Activated CD8-positive, alpha-beta memory T cell treated with anti-CD3 and anti-CD28 coated beads, Interleukin-2, amount 50 U/mL, for 24 hours (primary cell): ENCODE data around the gene CHFR.
"Not testable (repeated sequence)": the region's sequence is repeated elsewhere in the genome, so short reads cannot be mapped to it uniquely, and the experiment has no call there.

Experiments used
- DNase-seq: peaks from one replicate; pipeline ENCODE4 v3.0.0-alpha.2; 2020; ENCODE audit errors: extremely low read depth

The CHFR gene

GRCh38 chr12:132809391-132809790, 78.0 kb downstream of the CHFR start:
- not testable (repeated sequence) for DNase-seq

- DNase-seq: no peak
Observed at GRCh38 chr12:132807295-132808092, 79.9 kb downstream of the CHFR start.

GRCh38 chr12:132806857-132807256, 80.5 kb downstream of the CHFR start:
- no peak for DNase-seq

- no peak for DNase-seq
Observed at GRCh38 chr12:132804426-132804861, 83.0 kb downstream of the CHFR start.

- no peak for DNase-seq
Observed at GRCh38 chr12:132803888-132804287, 83.5 kb downstream of the CHFR start.

GRCh38 chr12:132803125-132803524, 84.3 kb downstream of the CHFR start:
- DNase-seq: no peak

- DNase-seq: no peak
Observed at GRCh38 chr12:132801741-132802140, 85.7 kb downstream of the CHFR start.

GRCh38 chr12:132798836-132799235, 88.6 kb downstream of the CHFR start:
- no peak for DNase-seq

GRCh38 chr12:132797820-132798570, 89.4 kb downstream of the CHFR start:
- DNase-seq: no peak

- no peak for DNase-seq
Observed at GRCh38 chr12:132795847-132796246, 91.6 kb downstream of the CHFR start.

- DNase-seq: not testable (repeated sequence)
Observed at GRCh38 chr12:132791940-132792339, 95.5 kb downstream of the CHFR start.

GRCh38 chr12:132789099-132789471, 98.3 kb downstream of the CHFR start:
- DNase-seq: no peak

- DNase-seq: no peak
Observed at GRCh38 chr12:132788375-132789098, 98.9 kb downstream of the CHFR start.

- DNase-seq: no peak
Observed at GRCh38 chr12:132787877-132788276, 99.5 kb downstream of the CHFR start.

GRCh38 chr12:132786192-132786591, 101.2 kb downstream of the CHFR start:
- DNase-seq: no peak

GRCh38 chr12:132784580-132784979, 102.8 kb downstream of the CHFR start:
- DNase-seq: no peak

- DNase-seq: no peak
Observed at GRCh38 chr12:132783917-132784531, 103.4 kb downstream of the CHFR start.
